A549 (cell line): ENCODE results near the gene NCBP3.

Experiments used
- BCL3 ChIP-seq: fragments of >200 bp; sonication (Bioruptor Twin); formaldehyde crosslinking; IDR thresholded peaks from 3 replicates; pipeline ENCODE4 v1.6.1; 2016
- CHD4 ChIP-seq: fragments of 200-600 bp; sonication (generic); IDR thresholded peaks from 2 replicates; pipeline ENCODE4 v1.6.1; 2016; ENCODE audit warnings: antibody characterized with exemption, mild to moderate bottlenecking, borderline replicate concordance
- CTCF ChIP-seq: fragments of >200 bp; sonication (Bioruptor Twin); formaldehyde crosslinking; IDR thresholded peaks from 3 replicates; pipeline ENCODE4 v1.5.1; 2016
- ELK1 ChIP-seq: fragments of 150-350 bp; IDR thresholded peaks from 2 replicates; pipeline ENCODE4 v1.6.1; 2014; ENCODE audit warnings: low read depth, mild to moderate bottlenecking, low read length
- EP300 ChIP-seq, 2 experiments: fragments of >200 bp; sonication (Bioruptor Twin); formaldehyde crosslinking; IDR thresholded peaks; 2 replicates in 1 of 2; 3 replicates in 1 of 2; pipeline ENCODE4 v1.6.1; 2016 to 2017
- HEYL ChIP-seq: fragments of 250-450 bp; sonication (Bioruptor Pico); IDR thresholded peaks from 2 replicates; pipeline ENCODE4 v1.8.0; 2021; ENCODE audit warnings: mild to moderate bottlenecking, moderate library complexity
- HMGXB4 ChIP-seq: fragments of 250-450 bp; sonication (Bioruptor Pico); IDR thresholded peaks from 2 replicates; pipeline ENCODE4 v1.5.0; 2021; ENCODE audit warnings: mild to moderate bottlenecking, moderate library complexity, borderline replicate concordance
- JUNB ChIP-seq: fragments of >200 bp; sonication (Bioruptor Twin); formaldehyde crosslinking; IDR thresholded peaks from 2 replicates; pipeline ENCODE4 v1.6.1; 2016
- MAX ChIP-seq: IDR thresholded peaks from 2 replicates; pipeline ENCODE4 v1.6.1; 2012
- PBX3 ChIP-seq: IDR thresholded peaks from 2 replicates; pipeline ENCODE4 v1.6.1; 2012
- POLR2A ChIP-seq: IDR thresholded peaks from 2 replicates; pipeline ENCODE4 v1.6.1; 2012; ENCODE audit warnings: mild to moderate bottlenecking, low read length
- SMC3 ChIP-seq: fragments of >200 bp; sonication (Bioruptor Twin); formaldehyde crosslinking; IDR thresholded peaks from 3 replicates; pipeline ENCODE4 v1.6.1; 2018; ENCODE audit warnings: inconsistent platforms
- USF2 ChIP-seq: fragments of 450-650 bp; IDR thresholded peaks from 2 replicates; pipeline ENCODE4 v1.6.1; 2014; ENCODE audit warnings: antibody characterized with exemption

GRCh38 chr17:3894188-3894587, 48.1 kb upstream of the NCBP3 start:
- TF ChIP-seq BCL3 (no peak), CTCF (no peak), HMGXB4 (CRISPR knock-in tag) (no peak), HEYL (CRISPR knock-in tag) (no peak), USF2 (no peak), EP300 (IDR thresholded peaks at IDR 0.05) (no peak), JUNB (no peak), ELK1 (no peak), POLR2A (no peak), CHD4 (no peak), SMC3 (no peak), MAX (no peak), PBX3 (no peak)
